ENCODE results near the gene NOXA1.

- TF ChIP-seq CTCF (conservative IDR thresholded peaks at IDR 0.05; ENCODE audit: low read depth, low read length) = no peak
- TF ChIP-seq EZH2 (IDR thresholded peaks at IDR 0.05; ENCODE audit: borderline replicate concordance, low read depth, low read length, poor library complexity, severe bottlenecking) = no peak
These were observed 5.8 kb downstream of the NOXA1 start for GRCh38 chr9:137428841-137429545.
